ENCODE results near the gene C18orf63.

- no peak for TF ChIP-seq CTCF (IDR thresholded peaks at IDR 0.05)
- no peak for TF ChIP-seq POLR2A (IDR thresholded peaks at IDR 0.05)
- no peak for TF ChIP-seq POLR2AphosphoS5 (IDR thresholded peaks at IDR 0.05; ENCODE audit: insufficient read depth in 1 of 2, low read depth in 1 of 2)
These were observed 29.4 kb upstream of the C18orf63 start for GRCh38 chr18:74286106-74286855.

Measured in vagina (tissue), 2 donors.